Activated CD8-positive, alpha-beta memory T cell treated with anti-CD3 and anti-CD28 coated beads, Interleukin-2, amount 50 U/mL, for 1 hour (primary cell): ENCODE results near the gene ARHGAP1.
"Not testable (repeated sequence)": the region's sequence is repeated elsewhere in the genome, so short reads cannot be mapped to it uniquely, and the experiment has no call there.

Experiments
- DNase-seq: peaks from one replicate; pipeline ENCODE4 v3.0.0-alpha.2; 2020; ENCODE audit errors: extremely low read depth

The ARHGAP1 gene

GRCh38 chr11:46673713-46674462 lies 26.5 kb downstream of the ARHGAP1 start:
- no peak for DNase-seq

GRCh38 chr11:46672381-46672839 lies 28.0 kb downstream of the ARHGAP1 start:
- no peak for DNase-seq

- DNase-seq, result no peak
Observed at GRCh38 chr11:46671958-46672315, 28.5 kb downstream of the ARHGAP1 start.

- not testable (repeated sequence) for DNase-seq
Observed at GRCh38 chr11:46670521-46670920, 29.9 kb downstream of the ARHGAP1 start.

- no peak for DNase-seq
Observed at GRCh38 chr11:46669711-46670139, 30.7 kb downstream of the ARHGAP1 start.

- no peak for DNase-seq
Observed at GRCh38 chr11:46668480-46669085, 31.8 kb downstream of the ARHGAP1 start.

GRCh38 chr11:46667043-46667481 lies 33.4 kb downstream of the ARHGAP1 start:
- no peak for DNase-seq

- no peak for DNase-seq
Observed at GRCh38 chr11:46666516-46666915, 33.9 kb downstream of the ARHGAP1 start.

GRCh38 chr11:46665356-46665755 lies 35.1 kb downstream of the ARHGAP1 start:
- DNase-seq, result no peak

- DNase-seq, result no peak
Observed at GRCh38 chr11:46664612-46665011, 35.8 kb downstream of the ARHGAP1 start.

GRCh38 chr11:46663277-46663940 lies 37.0 kb downstream of the ARHGAP1 start:
- no peak for DNase-seq

GRCh38 chr11:46662366-46662765 lies 38.1 kb downstream of the ARHGAP1 start:
- no peak for DNase-seq

GRCh38 chr11:46661836-46662235 lies 38.6 kb downstream of the ARHGAP1 start:
- DNase-seq, result no peak

- DNase-seq, result no peak
Observed at GRCh38 chr11:46659908-46660307, 40.5 kb downstream of the ARHGAP1 start.

GRCh38 chr11:46658259-46658658 lies 42.2 kb downstream of the ARHGAP1 start:
- DNase-seq, result no peak

GRCh38 chr11:46657186-46657585 lies 43.2 kb downstream of the ARHGAP1 start:
- no peak for DNase-seq

GRCh38 chr11:46655631-46656030 lies 44.8 kb downstream of the ARHGAP1 start:
- DNase-seq, result no peak

GRCh38 chr11:46649180-46649738 lies 51.2 kb downstream of the ARHGAP1 start:
- DNase-seq, result no peak

- no peak for DNase-seq
Observed at GRCh38 chr11:46643986-46644385, 56.4 kb downstream of the ARHGAP1 start.

- no peak for DNase-seq
Observed at GRCh38 chr11:46643531-46643930, 56.9 kb downstream of the ARHGAP1 start.

- DNase-seq, result no peak
Observed at GRCh38 chr11:46642627-46643335, 57.6 kb downstream of the ARHGAP1 start.

GRCh38 chr11:46641639-46642038 lies 58.8 kb downstream of the ARHGAP1 start:
- no peak for DNase-seq
